ENCODE measurements around the gene ADAMTS2.

- TF ChIP-seq, protein P1, sequence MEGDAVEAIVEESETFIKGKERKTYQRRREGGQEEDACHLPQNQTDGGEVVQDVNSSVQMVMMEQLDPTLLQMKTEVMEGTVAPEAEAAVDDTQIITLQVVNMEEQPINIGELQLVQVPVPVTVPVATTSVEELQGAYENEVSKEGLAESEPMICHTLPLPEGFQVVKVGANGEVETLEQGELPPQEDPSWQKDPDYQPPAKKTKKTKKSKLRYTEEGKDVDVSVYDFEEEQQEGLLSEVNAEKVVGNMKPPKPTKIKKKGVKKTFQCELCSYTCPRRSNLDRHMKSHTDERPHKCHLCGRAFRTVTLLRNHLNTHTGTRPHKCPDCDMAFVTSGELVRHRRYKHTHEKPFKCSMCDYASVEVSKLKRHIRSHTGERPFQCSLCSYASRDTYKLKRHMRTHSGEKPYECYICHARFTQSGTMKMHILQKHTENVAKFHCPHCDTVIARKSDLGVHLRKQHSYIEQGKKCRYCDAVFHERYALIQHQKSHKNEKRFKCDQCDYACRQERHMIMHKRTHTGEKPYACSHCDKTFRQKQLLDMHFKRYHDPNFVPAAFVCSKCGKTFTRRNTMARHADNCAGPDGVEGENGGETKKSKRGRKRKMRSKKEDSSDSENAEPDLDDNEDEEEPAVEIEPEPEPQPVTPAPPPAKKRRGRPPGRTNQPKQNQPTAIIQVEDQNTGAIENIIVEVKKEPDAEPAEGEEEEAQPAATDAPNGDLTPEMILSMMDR (IDR thresholded peaks at IDR 0.05): no peak
- no peak for TF ChIP-seq POLR2A (IDR thresholded peaks at IDR 0.05)
Observed at GRCh38 chr5:179115845-179116524, 229.3 kb downstream of the ADAMTS2 start.
